Stimulated activated CD4-positive, alpha-beta T cell treated with anti-CD3 and anti-CD28 coated beads, TNF-alpha, amount 100 ng/mL, for 48 hours (primary cell): Measurements from ENCODE around the gene SPATA3.

Experiments used
- DNase-seq, 3 donors: peaks; one replicate each; pipeline ENCODE4 v3.0.0-alpha.2; 2020; ENCODE audit warnings: low read depth in 3 of 3

SPATA3 gene

DNA sequence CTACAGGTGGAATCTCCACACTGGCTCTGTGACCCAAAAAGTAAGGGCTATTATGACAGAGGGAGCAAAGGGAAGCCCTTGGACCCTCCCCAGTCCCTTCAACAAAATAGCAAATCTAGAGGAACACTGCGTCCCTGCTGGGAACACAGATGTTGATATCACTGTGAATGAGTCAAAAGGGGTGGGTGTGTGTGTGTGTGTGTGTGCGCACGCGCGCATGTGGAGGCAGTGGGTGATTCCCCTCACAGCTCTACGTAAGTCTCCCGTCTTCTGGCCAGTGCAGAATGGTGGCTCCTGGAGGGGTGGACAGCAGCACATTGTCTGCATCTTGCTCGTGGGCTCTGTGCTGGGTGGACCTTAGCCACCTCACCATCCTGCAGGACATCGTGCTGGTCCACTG is 33.6 kb downstream of the SPATA3 start:
- no peak for DNase-seq

DNA sequence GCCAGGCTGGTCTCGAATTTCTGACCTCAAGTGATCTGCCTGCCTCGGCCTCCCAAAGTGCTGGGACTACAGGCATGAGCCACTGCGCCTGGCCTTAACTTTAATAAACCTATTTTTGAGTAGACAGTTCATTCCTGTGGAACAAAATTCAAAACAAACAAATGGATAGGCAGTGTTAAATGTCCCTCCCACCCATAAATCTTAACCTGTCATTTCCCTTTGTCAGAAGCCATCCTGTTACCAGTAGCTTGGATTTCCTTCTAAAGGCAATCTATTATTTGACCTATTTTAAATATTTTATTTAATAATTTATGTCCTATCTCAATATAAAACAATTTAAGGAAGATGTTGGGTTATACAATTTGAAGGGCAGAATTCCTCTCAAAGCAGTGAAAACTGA is 34.8 kb downstream of the SPATA3 start:
- DNase-seq: no peak

DNA sequence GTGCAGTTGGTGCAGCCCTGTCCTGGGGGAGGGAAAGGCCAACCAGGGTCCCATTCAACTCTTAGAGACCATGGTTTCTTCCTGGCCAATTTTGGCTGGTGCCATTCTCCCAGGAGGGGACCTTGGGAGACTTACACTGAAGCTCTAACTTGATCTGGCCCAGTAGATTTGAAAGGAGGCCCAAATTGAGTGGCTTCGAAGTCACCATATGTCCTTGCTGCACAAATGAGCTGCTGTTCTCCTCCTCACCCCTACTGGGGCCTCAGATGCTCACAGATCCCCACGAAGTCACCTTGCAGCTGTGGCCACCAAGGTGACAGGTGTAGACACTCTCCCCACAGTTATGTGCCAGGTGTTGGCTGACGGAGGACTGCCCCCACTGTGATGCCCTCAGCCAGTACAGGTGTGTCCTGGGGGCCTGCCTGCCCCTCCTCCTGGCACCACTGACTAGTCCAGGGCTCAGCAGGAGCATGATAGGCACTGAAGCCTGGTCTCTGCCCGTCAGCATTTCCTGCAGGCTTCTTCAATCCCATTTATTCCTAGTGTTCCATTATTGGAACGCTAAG is 36.7 kb downstream of the SPATA3 start:
- no peak for DNase-seq

DNA sequence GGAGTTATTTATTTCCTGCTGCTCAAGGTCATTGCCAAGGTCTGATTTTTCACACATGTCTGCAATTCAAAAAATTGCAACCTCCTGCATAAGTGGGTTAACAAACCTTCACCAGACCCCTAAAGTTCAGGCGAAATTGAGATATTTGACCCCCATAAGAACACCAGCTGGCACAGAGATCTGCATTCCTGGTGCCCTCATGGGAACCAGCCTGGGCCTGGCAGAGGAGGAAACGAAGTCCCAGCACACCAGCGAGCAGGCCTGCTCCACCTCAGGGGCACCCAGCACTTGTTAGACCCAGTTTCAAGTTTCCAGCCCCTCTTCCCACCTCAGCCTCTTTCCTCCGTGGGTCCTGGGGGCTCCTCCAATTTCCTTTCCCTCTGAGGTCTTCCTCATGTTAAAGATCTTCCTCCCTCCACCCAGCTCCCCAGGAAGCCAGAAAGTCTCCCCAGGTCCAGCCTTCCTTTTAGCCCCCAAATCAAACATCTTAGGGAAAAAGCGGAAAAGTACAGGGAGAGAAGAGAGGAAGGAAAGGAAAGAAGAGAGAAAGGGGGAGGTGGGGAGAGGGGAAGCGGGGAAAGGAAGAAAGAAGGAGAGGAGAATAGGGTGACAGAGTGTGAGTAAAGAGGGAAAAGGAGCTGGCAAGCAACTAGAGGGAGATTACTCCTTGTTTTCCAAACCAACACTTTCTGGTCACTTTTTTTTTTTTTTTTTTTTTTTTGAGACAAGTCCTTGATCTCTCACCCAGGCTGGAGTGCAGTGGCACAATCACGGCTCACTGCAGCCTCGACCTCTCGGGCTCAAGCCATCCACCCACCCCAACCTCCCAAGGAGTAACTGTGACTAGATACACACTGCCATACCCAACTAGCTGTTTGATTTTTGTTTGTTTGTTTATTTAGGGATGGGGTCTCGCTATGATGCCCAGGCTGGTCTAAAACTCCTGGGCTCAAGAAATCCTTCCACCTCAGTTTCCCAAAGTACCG is 37.5 kb downstream of the SPATA3 start:
- no peak for DNase-seq

DNA sequence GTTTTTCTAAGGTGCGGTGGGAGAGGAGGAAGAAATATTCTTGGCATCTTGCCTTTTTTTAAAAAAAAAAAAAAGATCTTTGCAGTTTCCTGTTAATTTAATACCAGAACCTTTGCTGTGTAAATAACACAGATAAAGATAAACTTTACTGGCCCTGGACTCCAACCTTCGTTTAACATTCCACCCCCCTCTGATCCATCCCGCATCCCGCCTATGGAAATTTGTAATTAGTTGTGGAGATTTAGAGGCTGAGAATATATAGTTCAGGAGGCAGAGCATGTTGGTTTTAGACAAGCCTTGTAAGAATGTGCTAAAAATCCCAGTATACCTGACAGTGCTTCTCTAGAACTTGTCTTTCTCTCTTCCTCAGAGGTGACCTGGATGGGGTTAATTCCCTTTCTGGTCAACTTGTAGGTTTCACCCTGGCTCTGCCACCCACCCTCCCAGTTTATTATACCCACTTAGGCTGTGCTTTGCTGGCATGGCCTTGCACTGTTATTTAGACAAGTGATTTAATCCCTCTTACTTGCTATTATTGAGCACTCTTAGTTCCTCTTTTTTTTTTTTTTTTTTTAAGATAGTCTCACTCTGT is 38.5 kb downstream of the SPATA3 start:
- no peak for DNase-seq

- no peak for DNase-seq
These were observed 40.2 kb downstream of the SPATA3 start for GRCh38 chr2:231036131-231036530.

GRCh38 chr2:231036578-231037106 is 40.7 kb downstream of the SPATA3 start:
- no peak for DNase-seq

DNA sequence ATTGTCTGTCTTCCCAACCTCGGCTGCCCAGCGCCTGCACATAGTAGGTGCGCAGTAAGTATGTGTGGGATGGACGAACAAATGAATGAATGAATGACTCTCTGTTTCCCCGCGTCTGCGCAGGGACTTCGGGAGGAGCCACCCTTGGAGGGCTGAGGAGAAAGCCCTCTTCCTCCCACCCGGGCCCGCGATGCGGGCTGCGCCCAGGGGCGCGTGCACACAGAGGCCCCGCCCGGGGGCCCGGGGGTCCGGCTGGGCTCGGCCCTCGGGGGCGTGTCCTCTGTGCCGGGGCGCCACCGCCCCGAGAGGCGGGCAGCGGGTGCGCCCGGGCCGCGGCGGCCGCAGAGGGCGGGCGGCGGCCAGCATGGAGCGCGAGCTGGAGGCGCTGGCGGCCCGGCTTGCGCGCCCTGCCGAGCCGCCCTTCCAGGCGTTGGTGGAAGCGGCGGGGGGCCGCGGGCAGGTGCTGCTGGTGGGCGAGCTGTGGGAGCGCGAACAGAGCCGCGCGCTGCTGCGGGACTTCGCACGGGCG is 41.3 kb downstream of the SPATA3 start, which contains the start of gene C2orf72:
Gene C2orf72 (plus strand): TSS at position 322 of the 529 bp plus-strand sequence. CDS start 43 bp downstream, at position 365.
- no peak for DNase-seq

DNA sequence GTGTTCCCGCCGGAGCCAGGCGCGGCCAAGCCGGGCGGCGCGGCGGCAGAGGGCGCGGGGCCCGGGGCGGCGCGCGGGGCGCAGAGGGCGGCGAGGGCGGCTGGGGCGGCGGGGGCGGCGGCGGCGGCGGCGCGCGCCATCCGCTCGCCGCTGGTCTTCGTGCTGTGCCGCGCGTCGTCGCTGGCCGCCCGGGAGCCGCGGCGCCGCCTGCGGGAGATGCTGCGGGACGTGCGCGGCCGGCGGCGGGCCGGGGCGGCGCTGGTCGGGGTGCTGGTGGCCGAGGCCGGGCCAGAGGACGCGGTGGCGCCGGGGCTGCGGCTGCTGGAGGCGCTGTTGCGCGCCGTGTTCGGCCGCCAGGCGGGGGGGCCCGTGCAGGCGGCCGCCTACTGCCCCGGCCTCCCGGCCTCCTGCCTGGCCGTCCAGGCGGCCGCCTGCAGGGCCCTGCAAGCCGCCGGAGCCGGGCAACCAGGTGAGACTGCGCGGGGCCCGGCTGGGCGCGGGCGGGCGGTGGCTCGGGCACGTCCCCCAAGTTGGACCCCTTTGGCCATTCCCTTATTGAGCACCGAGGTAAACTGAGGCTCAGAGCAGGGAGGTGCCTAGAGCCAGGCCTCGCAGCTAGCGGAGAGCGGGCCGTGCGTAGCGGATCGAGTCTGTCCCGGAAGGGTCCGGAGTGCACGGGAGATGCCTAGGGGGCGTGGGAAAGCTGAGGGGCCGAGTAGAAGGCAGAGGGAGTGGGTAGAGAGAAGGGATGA is 42.0 kb downstream of the SPATA3 start:
- no peak for DNase-seq

DNA sequence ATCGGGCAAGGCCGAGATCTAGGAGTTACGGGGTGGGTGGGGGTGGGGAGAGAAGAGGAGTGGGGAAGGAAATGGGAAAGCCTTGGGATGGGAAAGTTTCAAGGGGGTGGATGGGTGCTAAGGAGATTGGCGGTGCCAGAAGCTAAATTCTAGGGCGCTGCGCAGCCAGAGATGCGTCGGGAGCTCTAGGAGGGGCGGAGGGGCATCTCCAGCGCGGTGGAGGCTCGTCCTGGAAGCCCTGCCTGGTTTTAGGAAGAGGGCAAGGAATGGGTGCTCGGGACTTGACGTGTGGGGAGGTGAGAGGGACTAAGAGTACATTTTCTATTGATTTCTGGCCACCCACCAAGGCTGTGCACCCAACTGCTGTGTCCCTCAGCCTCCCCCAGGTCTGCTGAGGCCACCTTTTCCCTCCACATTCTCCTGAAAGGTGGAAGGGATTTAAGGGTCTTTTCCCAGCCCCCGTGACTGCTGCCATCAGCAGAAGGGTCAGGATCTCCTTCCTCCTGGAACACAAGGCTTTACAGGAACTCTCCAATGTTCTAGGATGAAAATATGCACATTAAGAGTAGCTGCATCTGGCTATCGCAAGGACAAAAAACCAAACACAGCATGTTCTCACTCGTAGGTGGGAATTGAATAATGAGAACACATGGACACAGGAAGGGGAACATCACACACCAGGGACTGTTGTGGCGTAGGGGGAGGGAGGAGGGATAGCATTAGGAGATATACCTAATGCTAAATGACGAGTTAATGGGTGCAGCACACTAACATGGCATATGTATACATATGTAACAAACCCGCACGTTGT is 42.8 kb downstream of the SPATA3 start:
- DNase-seq: no peak

DNA sequence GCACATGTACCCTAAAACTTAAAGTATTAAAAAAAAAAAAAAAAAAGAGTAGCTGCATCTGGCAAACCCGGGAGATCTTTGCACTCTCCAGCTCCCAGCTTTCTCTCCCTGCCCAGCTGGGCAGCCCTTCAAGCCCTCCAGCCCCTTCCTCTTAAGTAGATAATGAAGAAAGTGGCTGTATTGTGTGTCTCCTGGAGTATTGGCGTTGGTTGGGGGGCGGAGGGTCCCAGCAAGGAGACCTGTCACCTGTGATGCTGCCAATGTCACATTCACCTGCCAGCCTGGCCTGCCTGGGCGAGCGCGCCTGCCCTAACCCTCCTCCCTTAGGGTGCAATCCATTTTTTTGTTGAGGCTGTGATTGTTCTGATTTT is 43.4 kb downstream of the SPATA3 start:
- DNase-seq: no peak

- DNase-seq: no peak
These were observed 44.0 kb downstream of the SPATA3 start for GRCh38 chr2:231039821-231040364.

DNA sequence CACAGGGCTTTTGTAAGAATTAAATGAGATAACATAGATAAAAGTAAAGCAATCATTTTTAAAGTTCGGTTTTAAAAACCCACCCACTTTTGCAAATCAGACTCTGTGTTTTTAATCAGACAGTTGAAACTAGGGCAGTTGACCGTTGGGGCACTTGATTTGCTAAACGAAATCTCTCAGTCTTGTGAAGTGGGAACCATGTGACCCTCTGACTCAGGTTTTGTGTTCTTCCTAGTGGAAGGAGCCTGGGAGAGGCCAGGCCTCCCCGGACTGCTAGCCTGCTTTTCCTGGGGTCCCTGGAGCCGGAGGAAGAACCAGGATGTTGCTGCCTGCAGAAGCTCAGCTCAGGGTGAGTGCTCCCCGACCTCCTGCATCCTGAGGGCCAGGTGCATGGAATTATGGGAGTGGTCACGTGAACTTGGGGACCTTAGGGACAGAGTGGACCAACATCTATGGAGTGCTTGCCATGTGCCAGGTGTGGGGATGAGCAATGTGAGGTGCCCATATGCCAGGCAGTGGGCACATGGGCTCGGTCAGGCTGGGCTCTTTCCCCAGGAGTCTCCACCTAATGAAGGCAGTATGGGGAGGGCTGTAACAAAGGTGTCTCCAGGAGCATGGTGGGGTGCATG is 45.3 kb downstream of the SPATA3 start:
- DNase-seq: no peak

DNA sequence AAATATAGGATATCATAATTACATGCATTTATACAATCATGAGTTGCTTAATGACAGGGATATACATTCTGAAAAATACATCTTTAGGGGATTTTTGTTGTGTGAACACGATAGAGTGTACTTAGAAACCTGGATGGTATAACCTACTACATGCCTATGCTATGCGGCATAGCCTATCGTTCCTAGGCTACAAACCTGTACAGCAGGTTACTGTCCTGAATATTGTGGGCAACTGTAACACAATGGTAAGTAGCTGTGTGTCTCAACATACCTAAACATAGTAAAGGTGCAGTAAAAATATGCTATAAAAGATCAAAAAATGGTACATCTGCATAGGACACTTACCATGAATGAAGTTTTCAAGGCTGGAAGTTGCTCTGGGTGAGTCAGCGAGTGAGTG is 47.9 kb downstream of the SPATA3 start:
- no peak for DNase-seq

DNA sequence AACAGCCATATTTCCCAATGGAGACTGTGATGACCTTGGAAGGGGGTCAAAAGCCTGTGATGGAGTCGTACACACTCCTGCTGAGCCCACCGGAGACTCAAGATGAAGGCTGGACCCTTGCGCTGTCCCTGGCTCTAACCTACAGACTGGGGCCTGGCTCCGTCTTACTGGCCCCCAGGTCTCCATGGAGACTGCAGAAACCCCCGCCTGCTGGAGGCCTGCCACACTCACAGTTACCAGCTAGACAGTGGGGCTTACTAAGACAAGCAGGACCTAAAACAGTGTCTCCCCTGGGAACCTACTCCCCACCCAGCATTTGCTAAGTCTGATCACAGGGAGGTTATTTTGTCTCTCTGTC is 51.0 kb downstream of the SPATA3 start:
- no peak for DNase-seq

GRCh38 chr2:231047274-231047922 is 51.5 kb downstream of the SPATA3 start:
- DNase-seq: no peak

DNA sequence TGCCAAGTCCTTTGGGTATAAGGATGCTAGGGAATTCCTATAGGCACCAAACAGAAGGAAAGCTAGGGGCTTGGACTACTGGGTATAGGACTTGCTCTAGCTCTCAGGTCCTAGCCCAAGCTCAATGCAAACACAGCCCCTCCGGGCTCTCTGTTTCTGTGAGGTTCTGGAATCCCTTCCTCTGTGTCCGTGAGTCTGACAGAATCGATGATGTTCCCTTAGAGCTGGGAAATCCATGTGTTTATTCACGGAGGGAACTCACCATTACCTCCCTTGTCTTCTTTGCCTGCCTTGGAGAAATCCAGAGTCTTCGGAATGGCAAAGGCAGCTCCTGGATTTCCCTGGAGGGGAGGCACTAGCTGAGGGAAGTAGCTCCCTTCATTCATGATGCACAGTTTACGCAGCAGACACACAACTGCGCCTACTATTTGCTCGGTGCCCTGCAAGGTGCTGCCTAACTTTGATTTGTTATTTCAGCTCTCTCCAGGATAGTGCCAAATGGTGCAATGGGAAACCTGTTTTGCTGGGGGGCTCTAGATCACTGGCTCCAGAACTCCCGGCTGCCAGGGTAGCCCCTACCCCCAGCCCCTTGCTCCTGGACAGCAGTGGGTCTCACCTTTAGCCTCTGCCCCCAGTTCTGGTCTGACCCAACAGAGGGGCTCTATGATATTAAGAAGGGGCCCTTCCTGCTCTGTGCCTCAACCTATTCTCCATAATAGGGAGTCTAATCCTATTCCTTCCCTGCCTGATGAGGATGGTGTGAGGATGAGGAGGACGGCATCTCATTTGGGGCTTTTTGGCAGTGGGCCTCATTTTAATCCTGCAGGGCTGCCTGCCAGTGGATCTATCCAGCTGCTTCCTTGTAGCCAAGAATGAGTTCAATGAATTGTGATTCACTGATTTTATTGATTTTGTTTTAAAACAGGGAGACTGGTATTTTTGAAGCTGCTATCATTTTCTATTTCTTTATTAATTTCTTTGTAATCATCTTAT is 52.3 kb downstream of the SPATA3 start:
- no peak for DNase-seq
